Subcutaneous adipose tissue (tissue), 4 donors: ENCODE measurements around the gene ANO7. TPM values are rescaled to one million over a fixed set of nuclear protein-coding genes. Genes with fewer than 3 reads are reported as not detected.

Experiments
- CTCF ChIP-seq: fragments of 450-650 bp; IDR thresholded peaks from one replicate; pipeline ENCODE4 v1.5.1; 2016; ENCODE audit warnings: low read depth, mild to moderate bottlenecking, control low read depth, antibody characterized with exemption, moderate library complexity
- total RNA-seq, 4 donors: library from RNA; depleted of rRNA; stranded (reverse); fragments of >200 nt; gene quantifications; one replicate each; pipeline ENCODE4 v1.1.0, GENCODE V29; 2016

ANO7 gene
- total RNA-seq, 4 donors from 2014 or later = 0.34 to 0.66 (median 0.65) TPM; not detected in 1

- TF ChIP-seq CTCF = no peak
Observed at GRCh38 chr2:241261628-241262027, 73.2 kb downstream of the ANO7 start.

DNA sequence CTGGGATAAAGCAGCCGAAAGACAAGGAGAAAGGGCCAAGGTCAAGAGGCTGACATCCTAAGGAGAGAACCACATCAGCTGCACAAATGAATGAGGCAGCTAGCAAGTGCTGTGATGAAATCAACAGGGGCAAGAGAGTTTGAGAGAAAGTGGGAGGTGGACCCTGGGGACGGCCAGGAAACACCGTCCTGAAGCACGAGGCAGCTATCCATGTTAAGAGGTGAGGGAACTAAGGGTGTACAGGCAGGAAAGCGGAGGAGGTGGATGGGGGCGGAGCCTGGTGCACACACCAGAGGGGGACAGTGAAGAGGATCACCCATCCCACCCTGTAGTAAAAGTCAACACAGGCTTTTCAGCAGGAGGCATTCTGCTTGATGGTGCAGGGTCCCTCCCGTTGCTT is 74.6 kb downstream of the ANO7 start:
- no peak for TF ChIP-seq CTCF

DNA sequence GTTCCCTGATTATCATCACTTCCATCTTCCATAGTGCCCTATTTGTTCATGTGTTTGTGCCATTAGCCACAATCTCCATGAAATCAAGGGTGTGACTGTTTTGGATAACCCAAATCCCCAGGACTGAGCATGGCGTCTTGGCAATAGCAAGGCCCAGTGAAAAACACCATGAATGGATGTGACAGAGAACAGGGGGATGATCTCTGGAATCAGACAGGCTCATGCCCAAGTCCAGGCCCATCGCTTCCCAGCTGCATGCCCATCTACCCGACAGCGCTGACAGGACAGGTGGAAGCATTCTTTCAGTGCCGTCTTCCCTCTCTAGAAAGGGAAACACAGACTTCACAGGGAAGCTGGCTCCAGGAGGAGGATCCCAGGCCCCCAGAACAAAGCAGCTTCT is 77.0 kb downstream of the ANO7 start:
- no peak for TF ChIP-seq CTCF

GRCh38 chr2:241267249-241268067 is 79.0 kb downstream of the ANO7 start:
- no peak for TF ChIP-seq CTCF

GRCh38 chr2:241268306-241268705 is 79.8 kb downstream of the ANO7 start:
- no peak for TF ChIP-seq CTCF

DNA sequence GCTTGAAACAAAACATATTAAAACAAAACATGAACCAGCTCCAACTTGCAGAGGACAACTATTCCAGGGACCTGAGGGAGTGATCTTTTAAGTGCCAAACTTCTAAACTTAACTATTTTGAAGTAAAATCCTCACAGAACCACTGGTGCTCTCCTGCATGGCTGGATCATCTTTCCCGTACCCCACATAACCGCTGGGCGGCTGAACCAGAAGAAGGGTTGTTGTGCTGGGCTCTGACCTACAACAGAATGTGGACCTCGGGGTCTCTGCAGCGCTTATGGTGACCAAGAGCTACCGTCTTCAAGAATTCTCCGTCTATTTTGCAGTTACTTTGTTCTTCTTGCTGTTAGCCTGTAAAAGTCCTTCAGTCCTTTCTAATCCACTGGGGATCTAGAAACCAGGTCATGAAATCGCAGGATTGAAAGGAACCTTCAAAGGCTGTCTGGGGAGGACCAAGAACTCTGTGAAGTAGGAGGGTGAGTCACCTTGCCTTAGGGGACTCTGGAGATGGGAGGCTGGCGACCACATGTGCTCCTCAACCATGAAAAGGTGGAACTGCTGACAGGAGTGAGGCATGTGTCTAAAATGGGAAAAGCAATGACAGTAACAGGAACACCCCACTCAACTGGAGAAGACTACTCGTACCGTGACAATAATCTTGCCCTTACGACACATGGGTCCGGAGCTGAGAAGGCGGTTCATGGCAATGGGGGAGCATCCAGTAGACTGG is 80.4 kb downstream of the ANO7 start:
- TF ChIP-seq CTCF = no peak
